SHP77 (cell line): ENCODE data around the gene KCNG2.
A peak's percentile ranks its signal among the peaks of the same experiment; 100 is the strongest.
"Not testable (repeated sequence)": the region's sequence is repeated elsewhere in the genome, so short reads cannot be mapped to it uniquely, and the experiment has no call there.

ENCODE experiments used
- DNase-seq, 2 experiments: peaks; one replicate each; lab custom pipeline; 2025; lab: John Stamatoyannopoulos, UW

The KCNG2 gene

GRCh38 chr18:79855147-79855933, 57.6 kb downstream of the KCNG2 start:
- DNase-seq, result no peak

- peak; percentile 33 to 76 for DNase-seq
Measured at GRCh38 chr18:79856119-79857007, 58.6 kb downstream of the KCNG2 start.

GRCh38 chr18:79857082-79857671, 59.4 kb downstream of the KCNG2 start:
- DNase-seq, result no peak

GRCh38 chr18:79859314-79859713, 61.6 kb downstream of the KCNG2 start:
- DNase-seq, result no peak

GRCh38 chr18:79861687-79862086, 63.9 kb downstream of the KCNG2 start:
- DNase-seq, result no peak

GRCh38 chr18:79862562-79862961, 64.8 kb downstream of the KCNG2 start:
- no peak for DNase-seq

GRCh38 chr18:79863161-79864005, 65.6 kb downstream of the KCNG2 start:
- no peak for DNase-seq

GRCh38 chr18:79864006-79864725, 66.4 kb downstream of the KCNG2 start:
- DNase-seq, result no peak

- not testable (repeated sequence) for DNase-seq
Measured at GRCh38 chr18:79864955-79865354, 67.2 kb downstream of the KCNG2 start.

GRCh38 chr18:79865951-79866350, 68.2 kb downstream of the KCNG2 start:
- not testable (repeated sequence) for DNase-seq

- DNase-seq, result no peak
Measured at GRCh38 chr18:79866889-79867574, 69.3 kb downstream of the KCNG2 start.

- DNase-seq, result no peak
Measured at GRCh38 chr18:79867666-79868065, 69.9 kb downstream of the KCNG2 start.

- DNase-seq, result peak; percentile 25 to 33
Measured at GRCh38 chr18:79868168-79868784, 70.5 kb downstream of the KCNG2 start.

- DNase-seq, result no peak
Measured at GRCh38 chr18:79868811-79869541, 71.2 kb downstream of the KCNG2 start.

- DNase-seq, result no peak
Measured at GRCh38 chr18:79869591-79870300, 72.0 kb downstream of the KCNG2 start.

GRCh38 chr18:79870301-79871025, 72.7 kb downstream of the KCNG2 start:
- peak; percentile 24 to 48 for DNase-seq

GRCh38 chr18:79871026-79871390, 73.3 kb downstream of the KCNG2 start:
- DNase-seq, result no peak
